IMR-90 (cell line): ENCODE results near the gene SEMA3E. TPM values are rescaled to one million over a fixed set of nuclear protein-coding genes. Genes with fewer than 3 reads are reported as not detected.

Source experiments
- ATAC-seq: fragments of 200-7000 bp; cut with Tn5 transposase; 2 replicates; pipeline ENCODE4 v1.9.1; 2020; ENCODE audit warnings: low read depth, mild to moderate bottlenecking, moderate library complexity
- BruUV-seq: library from RNA; stranded (reverse); fragments of 400-500 nt; replicated peaks from 2 replicates; lab custom pipeline; 2021; lab: Mats Ljungman, UMichigan
- CTCF ChIA-PET: fragments of 300-600 bp; formaldehyde crosslinking; extraction: SDS; loops from one replicate; lab custom pipeline; 2021; ENCODE audit warnings: antibody characterized with exemption; lab: Yijun Ruan, JAX
- POLR2A ChIA-PET: fragments of 300-600 bp; sonication (Branson Sonifier 250); formaldehyde crosslinking; loops from one replicate; lab custom pipeline; 2022; ENCODE audit warnings: antibody characterized with exemption; ENCODE audit not compliant: unreplicated experiment; lab: Charles Lee
- DNase-seq: peaks from one replicate; pipeline ENCODE4 v3.0.0; 2013
- H2AFZ ChIP-seq: replicated peaks from 2 replicates; pipeline ENCODE3; 2013; ENCODE audit warnings: low read length, mild to moderate bottlenecking; ENCODE audit not compliant: poor library complexity
- H2AK5ac ChIP-seq: 2 replicates; pipeline ENCODE4 v1.6.1; 2013; ENCODE audit warnings: low read depth, low read length, inconsistent platforms
- H2AK9ac ChIP-seq: replicated peaks from 2 replicates; pipeline ENCODE3; 2013; ENCODE audit warnings: mild to moderate bottlenecking, low read depth, low read length, moderate library complexity; ENCODE audit not compliant: poor library complexity
- H2BK120ac ChIP-seq: 2 replicates; pipeline ENCODE4 v1.6.1; 2013; ENCODE audit warnings: low read depth, low read length, inconsistent platforms
- H2BK15ac ChIP-seq: 3 replicates; pipeline ENCODE4 v1.6.1; 2013; ENCODE audit warnings: low read depth, low read length, inconsistent platforms
- H2BK20ac ChIP-seq: 2 replicates; pipeline ENCODE4 v1.6.1; 2013; ENCODE audit warnings: low read depth, mild to moderate bottlenecking, inconsistent platforms, low read length, moderate library complexity
- H2BK5ac ChIP-seq: 2 replicates; pipeline ENCODE4 v1.6.1; 2013; ENCODE audit warnings: mild to moderate bottlenecking, low read depth, low read length, inconsistent platforms; ENCODE audit not compliant: poor library complexity, severe bottlenecking
- H3K14ac ChIP-seq: replicated peaks from 2 replicates; pipeline ENCODE4 v1.6.1; 2013; ENCODE audit warnings: low read depth, low read length, inconsistent platforms
- H3K18ac ChIP-seq: 2 replicates; pipeline ENCODE4 v1.6.1; 2013; ENCODE audit warnings: low read depth, low read length, control low read depth
- H3K23ac ChIP-seq: 2 replicates; pipeline ENCODE4 v1.6.1; 2013; ENCODE audit warnings: low read depth, low read length, inconsistent platforms
- H3K27ac ChIP-seq: 2 replicates; pipeline ENCODE4 v1.5.1; 2013; ENCODE audit warnings: mild to moderate bottlenecking, control low read depth, low read length; ENCODE audit not compliant: insufficient read depth
- H3K27me3 ChIP-seq: 2 replicates; pipeline ENCODE4 v1.6.1; 2013; ENCODE audit warnings: low read length; ENCODE audit not compliant: control insufficient read depth, insufficient read depth
- H3K36me3 ChIP-seq: 2 replicates; pipeline ENCODE4 v1.6.1; 2013; ENCODE audit warnings: low read length, mixed read lengths; ENCODE audit not compliant: control insufficient read depth, insufficient read depth
- H3K4ac ChIP-seq: 2 replicates; pipeline ENCODE4 v1.6.1; 2013; ENCODE audit warnings: low read depth, low read length, inconsistent platforms
- H3K4me1 ChIP-seq: 2 replicates; pipeline ENCODE4 v1.6.1; 2013; ENCODE audit warnings: low read length, mixed read lengths; ENCODE audit not compliant: control insufficient read depth, insufficient read depth
- H3K4me2 ChIP-seq: 2 replicates; pipeline ENCODE4 v1.6.1; 2013; ENCODE audit warnings: low read depth, mild to moderate bottlenecking, control low read depth, low read length, moderate library complexity
- H3K4me3 ChIP-seq: 2 replicates; pipeline ENCODE4 v1.5.1; 2013; ENCODE audit warnings: low read depth, mild to moderate bottlenecking, control low read depth, low read length, moderate library complexity; ENCODE audit not compliant: insufficient read depth
- H3K56ac ChIP-seq: 2 replicates; pipeline ENCODE4 v1.6.1; 2013; ENCODE audit warnings: low read length, inconsistent platforms; ENCODE audit not compliant: insufficient read depth; ENCODE audit errors: extremely low read depth
- H3K79me1 ChIP-seq, 2 experiments: 2 replicates each; pipeline ENCODE4 v1.6.1; 2013; ENCODE audit warnings: low read length in 2 of 2, inconsistent platforms in 1 of 2, low read depth in 1 of 2
- H3K9ac ChIP-seq: 2 replicates; pipeline ENCODE4 v1.6.1; 2013; ENCODE audit warnings: low read depth, low read length, control low read depth
- H3K9me1 ChIP-seq: 2 replicates; pipeline ENCODE4 v1.6.1; 2013; ENCODE audit warnings: low read length, inconsistent platforms; ENCODE audit not compliant: insufficient read depth
- H3K9me3 ChIP-seq: 2 replicates; pipeline ENCODE4 v1.6.1; 2013; ENCODE audit warnings: low read length; ENCODE audit not compliant: control insufficient read depth, insufficient read depth
- H4K20me1 ChIP-seq: 2 replicates; pipeline ENCODE4 v1.6.1; 2013; ENCODE audit warnings: low read length, inconsistent platforms; ENCODE audit not compliant: insufficient read depth
- H4K5ac ChIP-seq: 2 replicates; pipeline ENCODE4 v1.6.1; 2013; ENCODE audit warnings: mild to moderate bottlenecking, low read depth, low read length, control low read depth
- H4K8ac ChIP-seq, 2 experiments: 2 replicates each; pipeline ENCODE4 v1.6.1; 2013; ENCODE audit warnings: low read depth in 2 of 2, low read length in 2 of 2, control low read depth in 1 of 2, inconsistent platforms in 1 of 2
- H4K91ac ChIP-seq: 2 replicates; pipeline ENCODE4 v1.6.1; 2013; ENCODE audit warnings: low read depth, low read length, inconsistent platforms; ENCODE audit not compliant: insufficient read depth
- BHLHE40 ChIP-seq: fragments of 150-350 bp; IDR thresholded peaks from 2 replicates; pipeline ENCODE4 v1.6.1; 2016; ENCODE audit warnings: mild to moderate bottlenecking, low read depth, low read length
- CEBPB ChIP-seq: IDR thresholded peaks from 2 replicates; pipeline ENCODE4 v1.6.1; 2012; ENCODE audit warnings: low read depth, low read length, improper control_type of control experiment
- CHD1 ChIP-seq: IDR thresholded peaks from 2 replicates; pipeline ENCODE4 v1.6.1; 2012; ENCODE audit warnings: low read depth, low read length, improper control_type of control experiment
- MAFK ChIP-seq: IDR thresholded peaks from 2 replicates; pipeline ENCODE4 v1.6.1; 2012; ENCODE audit warnings: low read depth, low read length, improper control_type of control experiment
- MAZ ChIP-seq: IDR thresholded peaks from 2 replicates; pipeline ENCODE4 v1.6.1; 2012; ENCODE audit warnings: low read depth, mild to moderate bottlenecking, low read length, improper control_type of control experiment, moderate library complexity, borderline replicate concordance
- MXI1 ChIP-seq: IDR thresholded peaks from 2 replicates; pipeline ENCODE4 v1.6.1; 2012; ENCODE audit warnings: low read depth, mild to moderate bottlenecking, low read length, moderate library complexity, borderline replicate concordance
- NFE2L2 ChIP-seq: fragments of 150-350 bp; IDR thresholded peaks from 2 replicates; pipeline ENCODE4 v1.6.1; 2016; ENCODE audit warnings: low read depth, mild to moderate bottlenecking, low read length
- SMC3 ChIP-seq: fragments of 150-350 bp; IDR thresholded peaks from 2 replicates; pipeline ENCODE4 v1.6.1; 2016; ENCODE audit warnings: low read depth, mild to moderate bottlenecking, antibody characterized with exemption, low read length, moderate library complexity
- WGBS, 2 experiments: methylation state at CpG; one replicate each; pipeline versions ENCODE4 v1.1.5 to v1.1.7; 2013; ENCODE audit warnings: missing lambda C conversion rate in 2 of 2; ENCODE audit not compliant: insufficient read length in 1 of 2; ENCODE audit errors: extremely low coverage in 2 of 2; 5-methylcytosine and 5-hydroxymethylcytosine counted together
- dilution Hi-C: fragments of 300-500 bp; cut with HindIII; formaldehyde crosslinking; loops from one replicate; pipeline ENCODE4 v1.14.3; 2018; ENCODE audit warnings: low sequenced_read_pairs; ENCODE audit not compliant: unreplicated experiment
- in situ Hi-C: fragments of 300-500 bp; cut with MboI; formaldehyde crosslinking; loops from 3 replicates; pipeline ENCODE4 v1.14.3; 2019; ENCODE audit warnings: low sequenced_read_pairs, inconsistent platforms, mixed read lengths
- intact Hi-C: fragments of 100-400 bp; cut with micrococcal nuclease; formaldehyde crosslinking; loops from 2 replicates; pipeline ENCODE4 v1.10.0; 2022
- polyA plus RNA-seq, 3 experiments: library from polyadenylated mRNA; depleted of rRNA; stranded (reverse); fragments of >200 nt; gene quantifications; 2 replicates each; pipeline ENCODE4 v1.2.3, GENCODE V29; 2012; ENCODE audit warnings: low replicate concordance in 1 of 3
- total RNA-seq: library from RNA; depleted of rRNA; stranded (reverse); fragments of >200 nt; gene quantifications from 2 replicates; pipeline ENCODE4 v1.2.3, GENCODE V29; 2012
- TF ChIP-seq, protein P1 (sequence below): conservative IDR thresholded peaks from 2 replicates; pipeline ENCODE4 v1.5.1; 2012; ENCODE audit warnings: mild to moderate bottlenecking, low read depth, low read length, improper control_type of control experiment

SEMA3E gene
- total and polyA plus RNA-seq, 2 of the 4 experiments (the other 2 are of a cell fraction) = 0.31 to 0.72 TPM

DNA sequence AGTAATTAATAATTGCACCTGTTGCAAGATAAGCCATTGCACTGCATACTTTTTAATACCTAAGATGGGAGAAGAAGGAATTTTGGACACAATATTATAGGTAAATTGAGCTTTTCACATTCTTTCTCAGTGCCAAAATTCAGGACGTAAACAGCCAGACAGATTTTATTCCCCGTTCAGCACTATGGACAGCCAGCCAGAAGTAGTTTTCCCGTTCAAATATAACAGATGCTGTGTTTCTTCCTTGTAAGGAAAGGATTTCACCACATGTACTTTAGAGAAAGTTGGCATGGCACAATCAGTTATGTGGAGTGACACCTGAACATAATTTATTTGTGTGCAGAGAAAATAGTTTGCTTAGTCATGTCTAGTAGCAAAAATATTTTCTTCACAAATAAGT lies 34.8 kb downstream of the SEMA3E start:
- Histone ChIP-seq H2AFZ (no peak overlapping the region), H2BK5ac (no peak overlapping the region), H3K4me3 (no peak overlapping the region), H3K9ac (no peak overlapping the region), H3K36me3 (no peaks in the 10 kb centered on the region), H2AK5ac (no peak overlapping the region), H3K27me3 (no peaks in the 10 kb centered on the region), H4K8ac (no peak overlapping the region), H3K9me3 (no peaks in the 10 kb centered on the region), H3K18ac (no peak overlapping the region), H2AK9ac (no peak overlapping the region), H3K9me1 (no peaks in the 10 kb centered on the region), H3K27ac (no peak overlapping the region), H2BK20ac (no peak overlapping the region), H3K14ac (no peak overlapping the region), H3K4ac (no peak overlapping the region), H4K91ac (no peak overlapping the region), H2BK120ac (no peak overlapping the region), H3K4me1 (no peaks in the 10 kb centered on the region), H3K56ac (no peak overlapping the region), H2BK15ac (no peak overlapping the region), H3K23ac (no peak overlapping the region), H3K4me2 (no peak overlapping the region), H4K20me1 (no peaks in the 10 kb centered on the region), H3K79me1 (no peaks in the 10 kb centered on the region), H4K5ac (no peak overlapping the region)
- in situ Hi-C loops (no loop called here), dilution Hi-C loops (no loop called here), intact Hi-C loops (no loop called here)
- ChIA-PET CTCF (no interaction called here), POLR2A (no interaction called here)
- no CpG with 5 or more reads among the region's 3 CpGs for WGBS, 2 experiments
- DNase-seq (no peak), ATAC-seq (no peak)
- no TSS peak for BruUV-seq
- TF ChIP-seq MAZ = no peak
- no peak for TF ChIP-seq MXI1
- no peak for TF ChIP-seq CEBPB
- no peak for TF ChIP-seq MAFK
- no peak for TF ChIP-seq SMC3
- no peak for TF ChIP-seq CHD1
- no peak for TF ChIP-seq NFE2L2
- TF ChIP-seq, protein P1, sequence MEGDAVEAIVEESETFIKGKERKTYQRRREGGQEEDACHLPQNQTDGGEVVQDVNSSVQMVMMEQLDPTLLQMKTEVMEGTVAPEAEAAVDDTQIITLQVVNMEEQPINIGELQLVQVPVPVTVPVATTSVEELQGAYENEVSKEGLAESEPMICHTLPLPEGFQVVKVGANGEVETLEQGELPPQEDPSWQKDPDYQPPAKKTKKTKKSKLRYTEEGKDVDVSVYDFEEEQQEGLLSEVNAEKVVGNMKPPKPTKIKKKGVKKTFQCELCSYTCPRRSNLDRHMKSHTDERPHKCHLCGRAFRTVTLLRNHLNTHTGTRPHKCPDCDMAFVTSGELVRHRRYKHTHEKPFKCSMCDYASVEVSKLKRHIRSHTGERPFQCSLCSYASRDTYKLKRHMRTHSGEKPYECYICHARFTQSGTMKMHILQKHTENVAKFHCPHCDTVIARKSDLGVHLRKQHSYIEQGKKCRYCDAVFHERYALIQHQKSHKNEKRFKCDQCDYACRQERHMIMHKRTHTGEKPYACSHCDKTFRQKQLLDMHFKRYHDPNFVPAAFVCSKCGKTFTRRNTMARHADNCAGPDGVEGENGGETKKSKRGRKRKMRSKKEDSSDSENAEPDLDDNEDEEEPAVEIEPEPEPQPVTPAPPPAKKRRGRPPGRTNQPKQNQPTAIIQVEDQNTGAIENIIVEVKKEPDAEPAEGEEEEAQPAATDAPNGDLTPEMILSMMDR = no peak
- no peak for TF ChIP-seq BHLHE40
